ENCODE measurements around the gene SGTB.
A peak's percentile ranks its signal among the peaks of the same experiment; 100 is the strongest.
"Not testable (repeated sequence)": the region's sequence is repeated elsewhere in the genome, so short reads cannot be mapped to it uniquely, and the experiment has no call there.

The SGTB gene

DNA sequence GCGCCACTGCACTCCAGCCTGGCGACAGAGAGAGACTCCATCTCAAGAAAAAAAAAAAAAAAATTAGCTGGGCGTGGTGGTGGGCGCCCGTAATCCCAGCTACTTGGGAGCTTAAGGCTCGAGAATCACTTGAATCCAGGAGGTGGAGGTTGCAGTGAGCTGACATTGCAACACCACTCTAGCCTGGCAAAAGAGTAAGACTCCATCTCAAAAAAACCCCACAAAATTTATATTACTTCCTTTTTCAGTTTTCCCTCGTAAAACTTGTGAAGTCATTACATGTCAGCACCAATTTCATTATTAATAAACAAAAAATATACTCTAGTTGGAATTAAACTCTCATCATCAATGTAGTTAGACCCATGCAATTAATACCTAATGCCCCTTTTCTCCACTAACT is 53.2 kb downstream of the SGTB start:
- DNase-seq (ENCODE audit: low read depth) = no peak

DNA sequence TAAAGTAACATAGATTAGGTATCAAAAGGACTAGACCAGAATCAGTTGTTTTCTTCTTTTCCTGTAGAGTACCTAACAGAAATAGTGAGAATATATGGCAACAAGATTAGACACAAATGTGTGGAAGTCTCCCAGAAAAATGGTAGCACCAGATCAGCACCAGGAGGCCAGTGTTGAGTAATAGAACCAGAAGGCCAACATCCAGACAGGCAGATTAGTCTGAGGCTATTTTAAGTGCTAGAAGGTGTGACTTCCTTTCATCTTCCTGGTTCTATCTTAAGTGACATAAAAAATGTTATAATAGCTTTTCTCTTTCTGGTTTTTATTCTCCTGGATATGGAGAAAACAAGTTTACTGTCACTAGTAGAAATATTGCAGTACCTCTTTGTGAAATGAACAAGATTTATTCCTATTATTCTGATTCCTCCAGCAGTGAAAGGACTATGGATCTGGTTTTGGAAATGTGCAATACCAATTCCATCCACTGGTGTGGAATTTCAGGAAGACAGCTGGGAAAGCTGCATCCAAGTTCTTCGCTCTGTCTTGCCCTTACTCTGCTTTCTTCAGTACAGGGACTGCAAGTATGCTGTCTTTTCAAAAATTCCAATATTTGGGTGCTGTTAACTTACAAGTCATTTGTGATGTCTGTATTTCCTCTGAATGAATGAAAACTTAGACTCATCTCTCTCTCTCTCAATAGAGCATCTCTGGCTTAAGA is 57.9 kb downstream of the SGTB start:
- no peak for DNase-seq (ENCODE audit: low read depth)

DNA sequence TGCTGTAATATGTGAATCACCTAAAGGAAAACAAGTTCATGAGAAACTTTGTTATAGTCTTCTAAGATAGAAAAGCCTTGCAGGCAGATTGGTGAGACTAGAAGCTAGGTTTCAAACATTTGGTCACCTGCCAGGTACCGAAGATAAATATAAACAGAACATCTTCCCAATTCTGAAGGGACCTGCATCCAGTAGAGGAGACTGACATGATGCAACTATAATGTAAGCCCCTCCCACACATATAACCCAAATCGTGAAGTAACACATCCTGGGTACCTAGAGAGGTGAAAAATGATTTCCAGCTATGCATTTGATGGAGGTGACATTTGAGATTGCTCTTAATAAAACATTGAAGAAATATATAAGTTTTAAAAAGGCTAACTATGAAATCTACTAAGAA is 67.2 kb downstream of the SGTB start:
- no peak for DNase-seq (ENCODE audit: low read depth)

DNA sequence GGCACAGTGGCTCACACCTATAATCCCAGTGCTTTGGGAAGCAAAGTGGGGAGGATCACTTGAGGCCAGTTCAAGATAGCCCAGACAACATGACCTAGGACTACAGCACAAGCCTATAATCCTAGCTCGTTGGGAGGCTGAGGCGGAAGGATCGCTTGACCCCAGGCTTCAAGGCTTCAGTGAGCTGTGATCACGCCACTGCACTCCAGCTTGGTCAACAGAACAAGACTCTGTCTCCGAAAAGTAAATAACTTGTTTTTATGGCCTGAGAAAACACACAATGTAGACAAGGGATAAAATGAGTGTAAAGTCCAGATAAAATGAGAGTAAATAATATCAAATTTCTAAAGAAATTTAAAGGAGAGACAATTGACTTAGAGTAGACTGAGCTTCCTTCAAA is 70.8 kb downstream of the SGTB start:
- DNase-seq (ENCODE audit: low read depth) = no peak

DNA sequence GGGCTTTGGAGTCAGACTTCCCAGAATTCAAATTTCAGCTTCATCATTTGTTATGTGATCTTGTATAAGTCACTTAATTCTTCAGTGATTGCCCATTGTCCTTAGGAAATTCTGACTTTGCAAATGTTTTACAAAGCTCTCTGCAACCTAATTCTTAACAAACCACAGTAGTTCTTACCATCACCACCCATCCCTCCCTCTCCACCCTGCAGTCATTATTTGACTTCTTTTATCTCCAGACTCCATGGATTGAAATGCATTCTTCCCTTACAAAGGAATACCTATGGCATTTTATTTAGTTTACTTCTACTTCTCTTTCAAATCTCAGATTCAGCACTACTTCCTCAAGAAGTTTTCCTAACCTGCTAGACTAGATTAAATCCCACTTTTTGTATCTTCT is 74.0 kb downstream of the SGTB start:
- no peak for DNase-seq (ENCODE audit: low read depth)

DNA sequence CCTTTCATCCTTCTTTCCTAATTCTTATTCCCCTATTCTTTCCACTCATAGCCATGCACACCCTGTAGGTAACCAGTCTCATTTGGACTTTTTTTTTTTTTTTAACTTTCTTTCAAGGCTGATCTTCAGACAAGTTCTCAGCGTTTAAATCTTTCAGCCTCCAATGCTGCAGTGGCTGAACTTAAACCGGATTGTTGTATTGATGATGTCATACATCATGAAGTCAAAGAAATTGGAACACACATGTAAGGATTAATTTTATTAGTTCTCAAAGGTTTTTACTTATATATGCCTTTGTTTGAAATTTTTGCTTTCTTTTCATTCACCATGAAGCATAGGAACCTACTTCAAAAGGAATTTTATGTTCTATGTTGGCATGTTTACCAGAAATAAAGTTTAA is 75.0 kb downstream of the SGTB start:
- no peak for DNase-seq (ENCODE audit: low read depth)

DNA sequence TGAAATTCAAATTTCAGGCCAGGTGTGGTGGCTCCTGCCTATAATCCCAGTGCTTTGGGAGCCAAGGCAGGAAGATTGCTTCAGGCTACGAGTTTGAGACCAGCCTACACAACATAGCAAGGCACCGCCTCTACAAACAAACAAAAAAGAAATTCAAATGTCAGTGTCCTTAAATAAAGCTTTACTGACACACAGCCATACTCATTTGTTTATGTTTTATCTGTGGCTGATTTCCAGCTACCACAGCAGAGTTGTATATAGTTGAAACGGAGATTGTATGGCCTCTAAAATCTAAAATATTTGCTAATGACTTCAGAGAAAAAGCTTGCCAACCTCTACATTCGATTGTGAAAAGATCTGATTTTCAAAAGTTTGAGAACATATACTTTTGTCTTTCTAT is 81.7 kb downstream of the SGTB start:
- no peak for DNase-seq (ENCODE audit: low read depth)

DNA sequence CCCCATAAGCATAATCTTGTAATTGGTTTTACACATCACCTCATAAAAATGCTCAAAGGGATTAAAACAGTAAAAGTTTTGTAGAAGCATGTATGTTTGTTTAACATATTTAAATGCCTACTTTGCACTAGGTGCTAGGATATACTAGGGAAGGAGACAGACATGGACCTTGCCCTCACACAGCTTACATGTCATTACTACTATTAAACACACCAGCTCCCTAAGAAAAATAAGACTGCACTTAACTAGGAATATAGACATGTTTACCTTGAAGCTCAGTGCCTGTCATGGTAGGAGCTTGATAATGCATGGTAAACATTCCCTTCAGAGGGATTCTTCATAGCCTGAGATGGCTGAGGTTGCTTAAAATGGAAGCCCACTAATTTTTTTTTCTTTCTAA is 90.9 kb downstream of the SGTB start:
- no peak for DNase-seq (ENCODE audit: low read depth)

DNA sequence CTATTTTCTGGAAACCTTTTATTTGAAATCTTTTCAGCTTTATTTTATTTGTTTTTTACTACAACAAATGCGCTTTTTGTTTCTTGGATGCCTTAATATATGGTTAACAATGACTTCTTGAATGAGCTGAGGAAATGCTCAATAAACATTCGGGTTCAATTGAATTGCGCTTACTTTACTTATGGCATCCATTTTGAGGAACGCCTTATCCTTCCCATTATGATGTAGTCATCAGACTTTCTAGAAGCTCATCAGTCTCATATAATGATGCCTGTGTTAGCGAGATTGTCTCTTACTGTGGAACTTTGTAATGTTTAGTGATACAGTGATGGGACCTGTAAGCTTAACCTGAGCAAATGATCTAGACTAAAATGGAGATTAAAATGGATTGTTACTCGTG is 96.2 kb downstream of the SGTB start:
- DNase-seq (ENCODE audit: low read depth) = no peak

DNA sequence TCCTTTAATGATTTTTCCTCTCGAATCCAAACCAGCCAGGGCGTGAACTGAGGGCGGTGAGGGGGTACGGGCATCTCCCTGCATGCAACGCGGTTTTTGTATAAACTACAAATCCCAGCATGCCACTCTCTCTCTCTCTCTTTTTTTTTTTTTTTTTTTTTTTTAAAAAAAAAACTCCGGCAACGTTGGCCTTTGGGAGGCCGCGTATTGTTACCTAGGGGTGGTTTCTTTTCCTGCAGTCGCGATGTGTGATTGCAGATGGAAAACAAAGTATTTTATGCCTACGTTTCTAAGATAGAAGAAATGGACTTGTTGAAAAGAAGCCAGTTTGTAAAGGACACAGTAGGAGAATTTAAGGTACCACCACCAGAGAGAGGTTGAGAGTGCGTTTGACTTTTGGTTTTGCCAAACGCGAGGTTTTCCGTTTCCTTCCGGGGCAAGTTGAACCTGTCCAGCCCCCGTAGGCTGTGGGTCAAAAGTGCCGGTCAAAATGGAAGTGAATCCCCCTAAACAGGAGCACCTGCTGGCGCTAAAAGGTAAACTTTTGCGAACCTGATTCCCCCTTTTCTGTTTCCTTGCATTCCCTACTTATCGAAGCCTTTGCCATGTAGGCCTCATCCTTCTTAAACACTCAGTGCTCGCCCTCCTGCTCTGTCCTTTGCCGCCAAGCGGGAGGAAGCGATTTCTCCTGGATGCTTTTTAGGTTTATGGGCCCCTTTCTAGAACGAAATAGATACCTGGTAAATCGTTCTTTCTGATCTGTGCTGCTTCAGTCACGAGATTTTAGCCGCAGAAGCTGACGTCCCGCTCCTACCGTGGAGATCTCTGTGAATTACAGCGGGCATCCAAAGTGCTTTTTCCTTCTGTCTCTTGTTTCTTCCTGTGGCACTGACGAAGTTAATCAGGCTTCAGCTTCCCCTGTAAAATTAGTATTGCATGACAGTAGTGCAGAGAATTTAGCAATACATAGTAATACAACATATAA is 97.0 kb downstream of the SGTB start, which contains the start of the genes SHLD3 and TRAPPC13:
Gene SHLD3, plus strand, starts transcription at position 457 of the 985 bp plus-strand sequence. CDS start 4,561 bp downstream, outside the sequence.
Gene TRAPPC13, plus strand, starts transcription at position 457 of the 985 bp plus-strand sequence. Its CDS starts 34 bp downstream, at position 491.
- DNase-seq (ENCODE audit: low read depth) = peak; percentile 63

DNA sequence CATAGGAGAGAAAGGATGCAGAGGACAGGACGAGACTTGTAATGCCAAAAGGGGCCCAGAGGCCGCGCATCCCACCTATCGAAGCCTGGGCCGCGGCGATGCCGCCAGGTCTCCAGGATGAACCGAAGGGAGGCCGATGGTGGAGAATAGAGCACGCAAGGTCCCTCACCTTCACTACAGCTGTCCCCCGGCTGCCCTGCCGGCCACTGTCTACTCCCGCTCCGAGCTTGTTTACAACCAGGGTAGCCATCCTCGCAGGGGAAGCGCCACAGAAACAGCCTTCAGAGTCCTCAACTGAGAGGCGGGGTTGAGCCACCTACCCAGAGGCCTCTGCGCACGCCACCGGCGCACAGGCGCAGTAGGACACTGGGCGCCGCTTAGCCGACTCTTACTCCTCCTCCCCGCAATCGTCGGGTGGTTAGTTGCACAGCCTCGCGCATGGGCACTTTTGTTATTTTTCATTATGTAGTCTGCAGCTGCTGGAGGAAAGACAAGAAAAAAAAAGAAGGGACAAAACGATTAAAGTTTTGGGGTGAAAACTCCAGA is 97.8 kb downstream of the SGTB start, which contains the start of gene TRIM23:
Gene TRIM23, minus strand, starts transcription at position 309 of the 546 bp plus-strand sequence. Its CDS starts 59 bp downstream, at position 250.
- peak; percentile 80 for DNase-seq (ENCODE audit: low read depth)

DNA sequence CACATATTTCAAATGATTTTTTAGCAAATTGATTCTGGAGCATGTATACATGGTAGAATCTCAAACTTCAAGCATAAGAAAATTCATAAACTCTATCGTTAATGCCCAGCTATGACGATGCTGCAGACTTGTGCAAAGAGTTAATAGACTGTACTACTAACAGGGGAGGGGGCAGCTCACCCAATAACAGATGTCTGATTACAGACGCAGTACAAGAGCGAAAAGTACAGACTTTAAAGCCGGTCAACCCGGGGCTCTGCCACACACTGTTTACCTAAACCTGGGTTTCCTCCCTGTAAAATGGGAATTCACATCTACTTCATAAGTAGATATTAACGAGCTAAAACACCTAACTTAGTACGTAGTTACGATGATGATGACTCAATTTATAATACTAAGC is 98.4 kb downstream of the SGTB start:
- DNase-seq (ENCODE audit: low read depth) = no peak

DNA sequence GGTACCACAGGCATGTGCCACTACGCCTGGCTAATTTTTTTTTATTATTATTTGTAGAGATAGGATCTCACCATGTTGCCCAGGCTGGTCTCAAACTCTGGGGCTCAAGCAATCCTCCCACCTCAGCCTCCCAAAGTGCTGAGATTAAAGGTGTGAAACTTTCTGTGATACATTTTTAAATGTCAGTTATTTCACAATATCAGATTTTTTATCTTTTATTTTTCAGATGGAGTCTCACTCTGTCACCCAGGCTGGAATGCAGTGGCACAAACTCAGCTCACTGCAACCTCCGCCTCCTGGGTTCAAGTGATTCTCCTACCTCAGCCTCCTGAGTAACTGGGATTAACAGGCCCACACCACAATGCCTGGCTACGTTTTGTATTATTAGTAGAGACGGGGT is 99.9 kb downstream of the SGTB start:
- DNase-seq (ENCODE audit: low read depth) = not testable (repeated sequence)

DNA sequence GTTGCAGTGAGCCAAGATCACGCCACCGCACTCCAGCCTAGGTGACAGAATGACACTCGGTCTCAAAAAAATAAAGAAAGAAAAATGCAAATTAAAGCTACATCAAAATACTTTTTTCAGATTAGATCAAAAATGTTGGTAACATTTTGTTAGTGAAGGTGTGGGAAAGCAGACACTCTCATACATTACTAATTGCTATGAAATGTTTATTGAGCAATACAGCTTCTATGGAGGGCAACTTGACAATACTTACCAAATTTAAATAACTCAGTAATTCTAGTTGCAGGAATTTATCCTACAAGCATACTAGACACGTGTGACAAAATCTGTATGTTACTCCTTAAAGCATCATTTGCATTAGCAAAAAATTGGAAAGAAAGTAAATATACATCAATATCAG is 101.9 kb downstream of the SGTB start:
- DNase-seq (ENCODE audit: low read depth) = no peak
